SK-N-SH treated with all-trans-retinoic acid at 6 μM for 48 hours (cell line): Measurements from ENCODE around the gene SNX18.

ENCODE experiments used
- ARNTL ChIP-seq: fragments of 450-650 bp; formaldehyde crosslinking; IDR thresholded peaks from 2 replicates; pipeline ENCODE4 v1.5.0; 2020; ENCODE audit warnings: low read depth, mild to moderate bottlenecking, moderate library complexity, borderline replicate concordance
- GLIS3 ChIP-seq: fragments of 250-450 bp; sonication (Bioruptor Pico); IDR thresholded peaks from 2 replicates; pipeline ENCODE4 v1.5.0; 2020; ENCODE audit warnings: mild to moderate bottlenecking, moderate library complexity
- RARB ChIP-seq: fragments of 250-450 bp; sonication (Bioruptor Pico); IDR thresholded peaks from 2 replicates; pipeline ENCODE4 v1.8.0; 2021; ENCODE audit warnings: mild to moderate bottlenecking, moderate library complexity
- ZFP30 ChIP-seq: fragments of 450-650 bp; formaldehyde crosslinking; IDR thresholded peaks from 2 replicates; pipeline ENCODE4 v1.5.0; 2022; ENCODE audit warnings: mild to moderate bottlenecking, moderate library complexity
- ZNF70 ChIP-seq: fragments of 450-650 bp; formaldehyde crosslinking; IDR thresholded peaks from 2 replicates; pipeline ENCODE4 v1.5.0; 2020; ENCODE audit warnings: mild to moderate bottlenecking, moderate library complexity
- ZNF8 ChIP-seq: fragments of 450-650 bp; formaldehyde crosslinking; IDR thresholded peaks from 2 replicates; pipeline ENCODE4 v1.5.0; 2020; ENCODE audit warnings: mild to moderate bottlenecking, moderate library complexity
- TF ChIP-seq, protein P1 (sequence below): fragments of 250-450 bp; sonication (Bioruptor Pico); IDR thresholded peaks from 2 replicates; pipeline ENCODE4 v1.5.0; 2020; ENCODE audit warnings: mild to moderate bottlenecking, moderate library complexity
- TF ChIP-seq, protein P2 (sequence below): fragments of 250-450 bp; sonication (Bioruptor Pico); IDR thresholded peaks from 2 replicates; pipeline ENCODE4 v1.5.1; 2021; ENCODE audit warnings: mild to moderate bottlenecking, moderate library complexity

GRCh38 chr5:54539001-54539400 is 21.4 kb downstream of the SNX18 start:
- TF ChIP-seq ARNTL (CRISPR knock-in tag) (no peak), RARB (CRISPR knock-in tag) (no peak), GLIS3 (CRISPR knock-in tag) (no peak), ZNF70 (no peak), ZNF8 (CRISPR knock-in tag) (no peak), ZFP30 (no peak)
- TF ChIP-seq, protein P1, sequence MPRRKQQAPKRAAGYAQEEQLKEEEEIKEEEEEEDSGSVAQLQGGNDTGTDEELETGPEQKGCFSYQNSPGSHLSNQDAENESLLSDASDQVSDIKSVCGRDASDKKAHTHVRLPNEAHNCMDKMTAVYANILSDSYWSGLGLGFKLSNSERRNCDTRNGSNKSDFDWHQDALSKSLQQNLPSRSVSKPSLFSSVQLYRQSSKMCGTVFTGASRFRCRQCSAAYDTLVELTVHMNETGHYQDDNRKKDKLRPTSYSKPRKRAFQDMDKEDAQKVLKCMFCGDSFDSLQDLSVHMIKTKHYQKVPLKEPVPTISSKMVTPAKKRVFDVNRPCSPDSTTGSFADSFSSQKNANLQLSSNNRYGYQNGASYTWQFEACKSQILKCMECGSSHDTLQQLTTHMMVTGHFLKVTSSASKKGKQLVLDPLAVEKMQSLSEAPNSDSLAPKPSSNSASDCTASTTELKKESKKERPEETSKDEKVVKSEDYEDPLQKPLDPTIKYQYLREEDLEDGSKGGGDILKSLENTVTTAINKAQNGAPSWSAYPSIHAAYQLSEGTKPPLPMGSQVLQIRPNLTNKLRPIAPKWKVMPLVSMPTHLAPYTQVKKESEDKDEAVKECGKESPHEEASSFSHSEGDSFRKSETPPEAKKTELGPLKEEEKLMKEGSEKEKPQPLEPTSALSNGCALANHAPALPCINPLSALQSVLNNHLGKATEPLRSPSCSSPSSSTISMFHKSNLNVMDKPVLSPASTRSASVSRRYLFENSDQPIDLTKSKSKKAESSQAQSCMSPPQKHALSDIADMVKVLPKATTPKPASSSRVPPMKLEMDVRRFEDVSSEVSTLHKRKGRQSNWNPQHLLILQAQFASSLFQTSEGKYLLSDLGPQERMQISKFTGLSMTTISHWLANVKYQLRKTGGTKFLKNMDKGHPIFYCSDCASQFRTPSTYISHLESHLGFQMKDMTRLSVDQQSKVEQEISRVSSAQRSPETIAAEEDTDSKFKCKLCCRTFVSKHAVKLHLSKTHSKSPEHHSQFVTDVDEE (CRISPR knock-in tag), result no peak
- TF ChIP-seq, protein P2, sequence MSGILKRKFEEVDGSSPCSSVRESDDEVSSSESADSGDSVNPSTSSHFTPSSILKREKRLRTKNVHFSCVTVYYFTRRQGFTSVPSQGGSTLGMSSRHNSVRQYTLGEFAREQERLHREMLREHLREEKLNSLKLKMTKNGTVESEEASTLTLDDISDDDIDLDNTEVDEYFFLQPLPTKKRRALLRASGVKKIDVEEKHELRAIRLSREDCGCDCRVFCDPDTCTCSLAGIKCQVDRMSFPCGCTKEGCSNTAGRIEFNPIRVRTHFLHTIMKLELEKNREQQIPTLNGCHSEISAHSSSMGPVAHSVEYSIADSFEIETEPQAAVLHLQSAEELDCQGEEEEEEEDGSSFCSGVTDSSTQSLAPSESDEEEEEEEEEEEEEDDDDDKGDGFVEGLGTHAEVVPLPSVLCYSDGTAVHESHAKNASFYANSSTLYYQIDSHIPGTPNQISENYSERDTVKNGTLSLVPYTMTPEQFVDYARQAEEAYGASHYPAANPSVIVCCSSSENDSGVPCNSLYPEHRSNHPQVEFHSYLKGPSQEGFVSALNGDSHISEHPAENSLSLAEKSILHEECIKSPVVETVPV (CRISPR knock-in tag), result no peak
